Hematopoietic multipotent progenitor cell treated with erythropoietin and hydrocortisone succinate and interleukin-3 and kit ligand, for 6 days (in vitro differentiated cells): ENCODE measurements around the gene BDP1.
"Not testable (repeated sequence)": the region's sequence is repeated elsewhere in the genome, so short reads cannot be mapped to it uniquely, and the experiment has no call there.

Source experiments
- DNase-seq: peaks from one replicate; pipeline ENCODE4 v3.0.0-alpha.2; 2015

BDP1 gene, protein sequence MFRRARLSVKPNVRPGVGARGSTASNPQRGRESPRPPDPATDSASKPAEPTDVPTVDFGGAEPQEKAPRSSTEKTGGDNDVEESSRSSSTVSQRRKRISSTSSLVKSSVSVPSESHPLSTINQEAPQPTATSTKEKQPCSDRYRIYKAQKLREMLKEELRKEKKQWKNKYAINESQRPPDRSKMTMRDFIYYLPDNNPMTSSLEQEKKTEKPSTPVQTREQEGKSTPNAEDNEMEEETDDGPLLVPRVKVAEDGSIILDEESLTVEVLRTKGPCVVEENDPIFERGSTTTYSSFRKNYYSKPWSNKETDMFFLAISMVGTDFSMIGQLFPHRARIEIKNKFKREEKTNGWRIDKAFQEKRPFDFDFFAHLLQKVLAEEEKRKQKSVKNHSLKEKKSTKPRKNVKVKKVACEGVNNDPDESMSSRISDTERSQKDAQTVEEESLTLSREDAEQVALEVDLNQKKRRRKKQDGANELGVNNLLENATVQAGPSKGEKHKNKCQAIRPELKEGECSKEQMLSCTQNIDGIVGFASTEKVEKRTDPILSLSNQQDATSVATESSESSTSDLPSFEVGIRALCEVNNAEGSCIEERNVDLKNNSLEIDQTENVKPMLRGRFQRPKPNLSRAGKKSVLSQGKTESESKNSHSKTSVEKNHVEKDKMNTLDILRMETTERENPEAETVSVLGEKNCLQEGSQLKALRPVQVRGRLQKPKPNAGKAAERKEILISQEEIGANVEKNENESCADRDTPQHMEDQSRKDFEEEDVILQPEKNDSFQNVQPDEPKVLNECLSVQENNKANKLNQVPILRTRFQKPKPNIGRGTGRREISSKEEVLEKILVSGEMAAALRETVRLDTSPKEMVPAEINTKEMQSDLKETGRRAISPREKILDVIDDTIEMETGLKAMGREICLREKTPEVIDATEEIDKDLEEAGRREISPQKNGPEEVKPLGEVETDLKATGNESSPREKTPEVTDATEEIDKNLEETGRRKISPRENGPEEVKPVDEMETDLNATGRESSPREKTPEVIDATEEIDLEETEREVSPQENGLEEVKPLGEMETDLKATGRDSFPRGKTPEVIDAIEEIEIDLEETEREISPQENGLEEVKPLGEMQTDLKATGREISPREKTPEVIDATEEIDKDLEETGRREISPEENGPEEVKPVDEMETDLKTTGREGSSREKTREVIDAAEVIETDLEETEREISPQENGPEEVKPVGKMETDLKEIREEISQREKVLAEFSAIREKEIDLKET (N-terminal part only)

GRCh38 chr5:71455427-71456361 lies at the start of gene BDP1:
Gene BDP1, plus strand, starts transcription at chr5:71455651. Its CDS starts 227 bp downstream, at chr5:71455878.
- DNase-seq, result peak; percentile 97

DNA sequence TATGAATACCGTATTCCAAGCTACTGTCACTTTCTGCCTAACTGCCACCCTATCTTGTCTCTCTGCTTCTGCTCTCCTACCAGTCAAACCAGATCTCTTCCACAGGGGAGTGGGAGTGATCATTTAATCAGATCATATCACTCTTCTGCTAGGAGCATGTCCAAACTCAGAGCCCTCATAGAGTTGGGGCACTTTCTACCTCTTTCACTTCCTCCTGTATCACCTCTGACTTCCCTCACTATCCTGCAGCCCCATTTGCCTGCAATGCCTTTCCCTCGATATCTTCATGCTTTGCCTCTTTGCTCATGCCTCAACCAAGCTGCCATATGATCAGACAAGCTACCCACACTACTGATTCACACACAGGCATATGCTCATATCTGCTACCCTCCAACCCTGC lies 45.4 kb upstream of the BDP1 start:
- DNase-seq, result not testable (repeated sequence)

DNA sequence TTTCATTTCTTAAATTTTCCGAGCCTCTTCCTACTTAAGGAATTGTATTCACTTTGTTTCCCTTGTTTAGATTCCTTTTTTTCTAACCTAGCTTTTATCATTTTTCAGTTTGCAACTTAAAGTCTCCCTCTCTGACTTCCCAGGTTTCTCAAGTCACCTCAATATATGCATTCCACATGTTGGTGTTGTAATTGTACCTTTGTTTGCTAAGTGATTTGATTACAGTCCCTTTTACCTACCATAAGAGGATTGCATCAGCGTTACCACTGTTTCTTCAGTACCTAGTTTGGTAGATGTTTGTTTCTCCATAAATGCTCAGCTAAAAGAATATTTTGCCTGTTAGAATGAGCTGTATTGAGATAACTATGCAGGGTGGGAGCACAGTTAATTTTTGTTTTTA lies 39.8 kb upstream of the BDP1 start:
- DNase-seq, result not testable (repeated sequence)

DNA sequence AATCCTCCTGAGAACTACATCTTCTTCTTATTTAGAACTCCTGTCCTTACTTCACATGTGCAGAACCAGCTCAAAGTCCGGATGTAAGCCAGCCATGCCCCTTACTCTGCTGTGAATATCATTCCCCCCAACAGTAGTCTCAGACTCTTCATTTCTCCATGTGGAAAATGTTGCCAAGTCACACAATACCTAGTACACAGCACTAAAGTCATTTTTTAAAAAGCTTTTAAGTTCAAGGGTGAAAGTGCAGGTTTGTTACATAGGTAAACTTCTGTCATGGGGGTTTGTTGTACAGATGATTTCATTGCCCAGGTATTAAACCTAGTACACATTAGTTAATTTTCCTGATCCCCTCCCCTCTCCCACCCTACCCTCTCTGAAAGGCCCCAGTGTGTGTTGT lies 37.4 kb upstream of the BDP1 start:
- not testable (repeated sequence) for DNase-seq

- not testable (repeated sequence) for DNase-seq
These were observed 34.2 kb upstream of the BDP1 start for GRCh38 chr5:71421278-71421677.

- not testable (repeated sequence) for DNase-seq
These were observed 31.6 kb upstream of the BDP1 start for GRCh38 chr5:71423896-71424295.

DNA sequence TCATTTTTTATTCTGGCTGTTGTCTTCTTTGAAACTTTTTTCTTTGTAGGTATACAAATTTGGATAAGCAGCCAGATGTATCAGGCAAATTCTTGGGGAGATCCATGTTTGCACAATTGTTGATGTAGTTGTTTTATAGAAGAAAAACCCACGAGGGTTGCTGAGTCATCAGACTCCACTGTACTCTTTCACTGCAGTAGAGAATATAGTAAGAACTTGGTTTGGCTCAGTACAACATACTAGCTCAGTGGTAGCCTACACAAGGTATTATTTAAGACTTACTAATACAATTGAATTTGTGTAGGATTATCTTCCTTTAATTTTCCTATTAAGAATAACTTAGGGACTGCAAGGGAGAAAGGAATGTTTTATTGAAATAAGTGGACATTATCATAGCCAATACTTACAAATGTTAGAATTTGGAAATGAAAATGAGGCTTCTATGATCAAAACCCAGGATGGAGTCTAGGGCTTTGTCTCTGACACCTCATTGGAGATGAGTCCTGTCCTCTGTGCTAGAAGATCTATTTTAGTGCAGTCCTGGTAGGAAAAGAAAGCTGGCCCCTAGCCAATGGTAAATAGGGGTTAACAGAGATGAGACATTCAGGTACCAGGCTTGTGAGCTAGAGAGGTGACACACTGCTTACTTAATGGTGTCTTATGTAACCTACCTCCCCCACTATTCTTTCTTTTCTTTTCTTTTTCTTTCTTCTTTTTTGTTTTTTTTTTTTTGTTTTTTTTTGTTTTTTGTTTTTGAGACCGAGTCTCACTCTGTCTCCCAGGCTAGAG lies 28.6 kb upstream of the BDP1 start:
- not testable (repeated sequence) for DNase-seq

GRCh38 chr5:71432410-71432809 lies 23.0 kb upstream of the BDP1 start:
- DNase-seq, result not testable (repeated sequence)

- not testable (repeated sequence) for DNase-seq
These were observed 20.6 kb upstream of the BDP1 start for GRCh38 chr5:71434825-71435224.

GRCh38 chr5:71441564-71441963 lies 13.9 kb upstream of the BDP1 start:
- DNase-seq, result not testable (repeated sequence)

DNA sequence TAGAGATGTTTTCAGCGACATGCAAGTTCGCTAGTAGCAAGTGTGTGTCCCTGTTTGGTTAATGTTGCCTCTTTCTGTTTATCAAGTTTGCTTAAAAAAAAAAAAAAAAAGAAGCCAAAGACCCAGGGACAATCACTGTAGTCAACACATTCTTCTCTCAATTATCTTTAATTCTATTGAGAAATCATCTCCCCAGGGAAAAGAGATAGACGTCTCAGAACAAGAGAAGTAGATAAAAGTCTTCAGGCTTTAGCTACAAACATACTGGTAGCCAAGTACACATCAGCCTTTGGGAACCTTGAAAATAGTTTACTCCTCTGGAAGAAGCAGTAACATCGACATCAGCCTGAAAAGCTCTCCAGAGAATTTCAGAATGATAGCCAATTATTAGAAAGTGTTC lies 11.6 kb upstream of the BDP1 start:
- DNase-seq, result not testable (repeated sequence)

DNA sequence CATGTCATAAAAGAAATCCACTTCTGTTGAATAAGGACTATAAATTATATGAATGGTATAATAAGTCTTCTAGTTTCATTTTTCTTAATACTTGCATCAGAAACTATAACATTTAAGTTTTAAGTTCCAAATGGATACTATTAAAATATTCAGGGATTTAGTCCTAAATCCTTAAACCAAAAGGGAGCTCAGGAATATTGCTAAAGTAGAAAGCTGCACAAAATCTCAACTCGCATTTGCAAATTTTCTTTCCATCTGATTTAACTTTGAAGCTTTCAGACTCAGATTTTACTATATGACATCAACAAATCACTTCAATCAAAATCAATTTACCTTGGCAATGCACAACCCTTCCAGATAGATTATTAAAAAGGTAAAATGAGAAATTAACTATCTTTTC lies 10.4 kb upstream of the BDP1 start:
- DNase-seq, result not testable (repeated sequence)

DNA sequence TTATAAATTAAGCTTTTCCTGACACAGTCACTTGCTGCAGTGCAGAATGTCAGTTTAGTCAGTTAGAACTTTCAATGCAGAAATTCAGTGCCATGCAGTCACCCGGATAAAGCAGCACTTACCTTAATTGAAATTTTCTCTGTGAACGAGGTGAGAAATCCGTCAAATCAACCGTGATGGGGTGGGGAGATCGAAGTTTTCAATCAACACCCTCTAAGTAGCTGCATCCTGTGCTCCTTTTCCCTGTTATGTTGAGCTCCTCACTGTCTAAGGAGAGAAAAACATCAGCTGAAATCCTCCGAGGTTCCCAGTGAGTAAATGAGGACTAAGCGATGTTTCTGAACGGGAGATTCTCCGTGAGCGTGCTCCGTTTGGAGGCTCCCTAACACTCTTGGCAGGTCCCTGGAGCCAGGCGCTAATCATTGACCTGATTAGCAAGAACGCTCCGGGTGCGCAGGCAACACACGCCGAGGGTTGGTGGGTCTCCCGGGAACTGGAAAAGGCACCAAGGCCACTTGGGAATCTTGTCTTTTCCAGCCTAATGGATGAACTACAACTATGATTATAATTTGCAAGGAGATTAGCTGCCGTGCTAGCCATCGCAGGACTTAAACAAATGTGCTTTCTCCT lies 9.8 kb upstream of the BDP1 start:
- not testable (repeated sequence) for DNase-seq

- DNase-seq, result not testable (repeated sequence)
These were observed 8.8 kb upstream of the BDP1 start for GRCh38 chr5:71446540-71447216.

- DNase-seq, result peak; percentile 64
These were observed 8.1 kb upstream of the BDP1 start for GRCh38 chr5:71447218-71447808.

DNA sequence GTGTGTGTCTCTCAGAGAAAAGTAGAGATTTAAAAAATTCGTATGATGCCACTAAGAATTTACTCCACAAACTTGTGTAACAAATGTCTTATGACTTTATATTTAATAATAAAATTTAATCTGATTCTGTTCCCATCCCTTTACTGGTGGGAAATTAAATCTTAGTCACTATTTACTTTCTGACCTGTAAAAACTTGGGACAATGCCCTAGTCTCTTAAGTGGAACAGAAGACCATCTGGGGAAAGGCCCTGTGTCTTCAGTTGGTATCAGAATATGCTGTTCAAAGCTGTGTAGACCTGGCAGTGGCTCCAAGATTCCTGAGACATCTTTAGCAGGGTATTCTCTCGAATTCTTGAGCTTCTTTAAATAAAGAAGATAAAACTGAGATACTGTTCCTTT lies 2.6 kb upstream of the BDP1 start:
- DNase-seq, result no peak

- no peak for DNase-seq
These were observed 538 bp upstream of the BDP1 start for GRCh38 chr5:71454913-71455312.

- DNase-seq, result peak; percentile 45
These were observed 902 bp downstream of the BDP1 start for GRCh38 chr5:71456362-71456743.

- no peak for DNase-seq
These were observed 1.7 kb downstream of the BDP1 start for GRCh38 chr5:71457106-71457505.
